Stimulated activated memory B cell treated with anti-CD40 and anti-IgM and Interleukin-4, amounts not matched to agents 10 μg/mL and 1 μg/mL and 100 μg/mL, for 72 hours (primary cell): ENCODE data around the gene SPRR2A.
"Not testable (repeated sequence)": the region's sequence is repeated elsewhere in the genome, so short reads cannot be mapped to it uniquely, and the experiment has no call there.

Source experiments
- ATAC-seq: fragments of 150-1000 bp; cut with Tn5 transposase; 2 replicates; pipeline ENCODE4 v1.10.0; 2021
- H3K27ac Mint-ChIP-seq: one replicate; pipeline ENCODE4 v1.8.0; 2022; ENCODE audit warnings: mild to moderate bottlenecking, mixed read lengths
- H3K27me3 Mint-ChIP-seq: one replicate; pipeline ENCODE4 v1.8.0; 2022; ENCODE audit warnings: mixed read lengths
- H3K36me3 Mint-ChIP-seq: one replicate; pipeline ENCODE4 v1.8.0; 2022; ENCODE audit warnings: mixed read lengths
- H3K4me1 Mint-ChIP-seq: one replicate; pipeline ENCODE4 v1.8.0; 2022; ENCODE audit warnings: mixed read lengths
- H3K4me3 Mint-ChIP-seq: one replicate; pipeline ENCODE4 v1.8.0; 2022; ENCODE audit warnings: mild to moderate bottlenecking, moderate library complexity, mixed read lengths
- H3K9me3 Mint-ChIP-seq: one replicate; pipeline ENCODE4 v1.8.0; 2022; ENCODE audit warnings: mixed read lengths

SPRR2A gene

DNA sequence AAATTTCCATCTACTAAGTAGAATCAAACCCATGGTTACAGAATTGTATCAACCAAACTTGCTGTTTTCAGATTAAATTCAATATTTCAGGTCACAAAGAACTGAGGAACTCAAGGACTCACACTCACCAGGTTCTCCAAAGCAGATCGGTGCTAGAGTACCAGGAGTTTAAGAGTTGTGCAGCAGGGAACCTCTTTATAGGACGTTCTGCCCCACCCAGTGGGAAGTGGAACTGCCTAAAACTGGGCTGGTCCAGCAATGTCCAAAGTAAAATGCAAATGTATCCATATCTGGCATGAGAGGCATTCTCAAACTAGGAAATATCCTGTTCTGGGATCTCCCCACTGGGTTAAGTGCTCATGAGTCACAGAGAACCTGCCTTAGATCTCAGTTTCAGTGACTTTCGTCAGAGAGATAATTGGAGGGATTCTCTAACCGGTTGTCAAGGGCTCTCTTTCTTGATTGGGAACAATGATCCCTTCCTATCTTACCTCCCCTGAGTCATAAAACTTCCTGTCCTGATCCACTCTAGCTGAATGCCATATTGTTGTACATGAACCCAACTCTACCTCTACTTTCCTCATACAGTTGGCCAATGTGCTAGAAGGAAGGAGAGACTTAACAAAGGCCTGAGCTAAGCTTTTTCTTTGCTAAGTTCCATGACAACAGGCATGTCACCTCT, 16.2 kb downstream of the SPRR2A start, which contains the start of gene SPRR2D:
TSS of gene SPRR2D (minus strand) at position 171 of the 682 bp plus-strand sequence. CDS start 774 bp downstream, outside the sequence.
- Mint-ChIP-seq H3K27ac (no peak within 1 kb of the TSS), H3K36me3 (no peaks in the 10 kb centered on the region), H3K4me3 (no peak within 1 kb of the TSS), H3K27me3 (peaks cover 46% of the 10 kb centered on the region), H3K9me3 (peaks cover 3% of the 10 kb centered on the region), H3K4me1 (no peaks in the 10 kb centered on the region)
- no peak for ATAC-seq

DNA sequence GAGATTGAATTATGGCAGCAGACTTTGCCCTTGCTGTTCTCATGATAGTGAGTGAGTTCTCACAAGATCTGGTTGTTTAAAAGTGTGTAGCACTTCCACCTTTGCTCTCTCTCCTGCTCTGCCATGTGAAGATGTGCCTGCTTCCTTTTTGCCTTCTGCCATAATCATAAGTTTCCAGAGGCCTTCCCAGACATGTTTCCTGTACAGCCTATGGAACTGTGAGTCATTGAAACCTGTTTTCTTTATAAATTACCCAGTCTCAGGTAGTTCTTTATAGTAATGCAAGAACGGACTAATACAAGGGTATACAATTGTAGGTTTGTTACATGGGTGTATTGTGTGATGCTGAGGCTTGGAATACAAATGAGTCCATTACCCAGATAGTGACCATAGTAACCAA, 22.1 kb downstream of the SPRR2A start:
- ATAC-seq: no peak
- Mint-ChIP-seq H3K4me1 (no peaks in the 10 kb centered on the region), H3K4me3 (no peak overlapping the region), H3K27me3 (peaks cover 16% of the 10 kb centered on the region), H3K9me3 (peaks cover 3% of the 10 kb centered on the region), H3K36me3 (no peaks in the 10 kb centered on the region), H3K27ac (no peak overlapping the region)

DNA sequence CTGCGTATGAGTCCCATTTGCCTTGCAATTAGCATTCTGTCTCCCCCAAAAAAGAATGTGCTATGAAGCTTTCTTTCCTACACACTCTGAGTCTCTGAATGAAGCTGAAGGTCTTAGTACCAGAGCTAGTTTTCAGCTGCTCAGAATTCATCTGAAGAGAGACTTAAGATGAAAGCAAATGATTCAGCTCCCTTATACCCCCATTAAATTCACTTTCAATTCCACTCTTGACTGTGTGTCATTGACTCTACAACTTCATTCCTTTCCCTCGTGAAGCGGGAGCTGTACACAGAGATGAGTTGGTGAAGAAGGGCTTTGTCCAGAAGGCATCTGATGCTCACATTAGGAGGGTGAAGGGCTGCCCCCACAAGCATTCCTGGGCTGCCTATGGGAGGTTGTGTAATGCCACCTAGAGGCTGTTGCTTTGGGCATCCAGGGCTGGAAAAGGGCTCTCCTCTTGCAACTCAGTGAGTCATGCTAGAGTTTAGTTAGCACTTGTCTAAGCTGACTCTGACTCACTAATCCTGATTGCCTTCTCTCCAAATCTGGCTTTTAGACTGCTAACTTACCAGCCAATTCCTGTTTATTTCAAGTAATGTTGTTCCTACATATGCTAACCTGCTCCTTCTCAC, 24.5 kb downstream of the SPRR2A start:
- Mint-ChIP-seq H3K36me3 (no peaks in the 10 kb centered on the region), H3K27me3 (peaks cover 19% of the 10 kb centered on the region), H3K4me3 (no peak overlapping the region), H3K27ac (no peak overlapping the region), H3K9me3 (peaks cover 6% of the 10 kb centered on the region), H3K4me1 (no peaks in the 10 kb centered on the region)
- no peak for ATAC-seq

DNA sequence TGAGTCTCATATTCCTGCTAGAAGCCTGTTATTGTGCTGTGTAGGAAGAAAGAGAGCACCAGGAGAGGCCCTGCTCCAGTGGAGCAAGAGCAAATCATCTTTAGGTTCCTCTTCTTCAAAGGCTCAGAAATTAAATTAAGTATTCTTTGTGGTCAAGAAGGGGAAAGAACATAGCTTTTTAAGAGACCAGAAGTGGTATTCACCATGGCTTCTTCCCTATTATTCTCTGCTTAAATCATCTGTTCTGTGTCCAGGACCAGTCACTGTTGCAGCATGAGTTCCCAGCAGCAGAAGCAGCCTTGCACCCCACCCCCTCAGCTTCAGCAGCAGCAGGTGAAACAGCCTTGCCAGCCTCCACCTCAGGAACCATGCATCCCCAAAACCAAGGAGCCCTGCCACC, 25.2 kb downstream of the SPRR2A start:
- Mint-ChIP-seq H3K27me3 (peaks cover 20% of the 10 kb centered on the region), H3K27ac (no peak overlapping the region), H3K9me3 (peaks cover 6% of the 10 kb centered on the region), H3K4me3 (no peak overlapping the region), H3K4me1 (no peaks in the 10 kb centered on the region), H3K36me3 (no peaks in the 10 kb centered on the region)
- ATAC-seq: peak; percentile 61

DNA sequence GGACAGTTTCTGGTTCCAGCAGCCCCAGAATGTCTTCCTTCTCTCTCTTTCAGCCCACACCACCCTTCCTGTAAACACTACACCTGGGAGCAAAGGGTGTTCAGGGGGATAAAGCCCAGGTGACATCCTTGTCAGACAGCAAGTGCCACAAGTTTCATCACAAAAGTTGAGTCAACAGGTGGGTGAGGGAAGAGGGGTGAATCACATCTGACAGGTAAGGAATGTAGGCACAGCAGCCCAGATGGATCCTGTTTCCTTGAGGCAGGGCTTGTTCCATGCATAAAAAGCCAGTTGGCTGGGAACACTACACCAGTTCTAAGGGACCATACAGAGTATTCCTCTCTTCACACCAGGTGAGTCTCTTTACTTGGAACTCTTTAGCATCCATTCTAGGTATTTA, 26.4 kb downstream of the SPRR2A start, which contains the start of gene SPRR1B:
TSS of gene SPRR1B (plus strand) at position 309 of the 400 bp plus-strand sequence. CDS start 1,143 bp downstream, outside the sequence.
- no peak within 1 kb of the TSS for H3K27ac Mint-ChIP-seq
- H3K36me3 Mint-ChIP-seq: no peaks in the 10 kb centered on the region
- H3K4me3 Mint-ChIP-seq: no peak within 1 kb of the TSS
- peaks cover 6% of the 10 kb centered on the region for H3K9me3 Mint-ChIP-seq
- H3K27me3 Mint-ChIP-seq: peaks cover 20% of the 10 kb centered on the region
- no peak for ATAC-seq
- H3K4me1 Mint-ChIP-seq: no peaks in the 10 kb centered on the region

DNA sequence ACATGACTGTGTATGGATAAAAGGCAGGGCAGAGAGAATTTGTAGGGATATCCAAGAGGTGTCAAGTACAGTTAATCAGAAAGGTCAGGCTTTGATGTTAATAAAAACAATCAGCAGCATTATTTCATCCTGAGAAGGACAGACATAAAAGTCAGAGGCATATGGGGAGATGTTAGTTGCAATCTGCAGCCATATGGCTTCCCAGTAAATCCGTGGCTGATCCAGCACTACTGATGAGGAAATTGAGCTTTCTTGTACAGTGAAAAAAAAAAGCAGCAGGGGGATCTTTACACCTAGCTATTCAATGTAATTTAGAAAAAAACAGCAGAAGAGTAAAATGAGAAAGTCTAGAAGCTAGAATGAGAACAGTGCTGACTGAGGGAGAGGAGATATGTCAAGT, 28.5 kb downstream of the SPRR2A start:
- Mint-ChIP-seq H3K36me3 (no peaks in the 10 kb centered on the region), H3K9me3 (peaks cover 6% of the 10 kb centered on the region), H3K27ac (no peak overlapping the region), H3K4me1 (no peaks in the 10 kb centered on the region), H3K4me3 (no peak overlapping the region), H3K27me3 (peaks cover 20% of the 10 kb centered on the region)
- no peak for ATAC-seq

DNA sequence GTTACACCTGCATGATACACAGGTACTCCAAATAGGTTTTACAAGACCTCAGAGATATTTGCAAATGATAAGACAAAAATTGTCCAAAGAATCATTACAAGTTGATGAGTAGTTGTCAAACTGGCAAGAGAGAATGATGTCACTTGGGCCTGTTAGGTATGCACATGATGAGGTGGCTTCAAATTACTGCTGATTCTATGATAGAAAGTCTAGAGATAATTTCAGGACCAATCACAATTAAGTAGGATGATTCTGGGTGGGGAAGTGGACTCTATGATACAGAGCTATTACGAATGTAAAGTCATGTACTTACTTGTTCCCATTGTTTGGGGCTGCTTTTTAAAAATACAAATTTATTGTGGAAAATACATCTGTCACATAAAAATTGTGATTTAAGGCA, 31.5 kb downstream of the SPRR2A start:
- Mint-ChIP-seq H3K27ac (no peak overlapping the region), H3K9me3 (peaks cover 6% of the 10 kb centered on the region), H3K4me1 (peaks cover 9% of the 10 kb centered on the region), H3K36me3 (no peaks in the 10 kb centered on the region), H3K4me3 (no peak overlapping the region), H3K27me3 (peaks cover 38% of the 10 kb centered on the region)
- ATAC-seq: no peak

DNA sequence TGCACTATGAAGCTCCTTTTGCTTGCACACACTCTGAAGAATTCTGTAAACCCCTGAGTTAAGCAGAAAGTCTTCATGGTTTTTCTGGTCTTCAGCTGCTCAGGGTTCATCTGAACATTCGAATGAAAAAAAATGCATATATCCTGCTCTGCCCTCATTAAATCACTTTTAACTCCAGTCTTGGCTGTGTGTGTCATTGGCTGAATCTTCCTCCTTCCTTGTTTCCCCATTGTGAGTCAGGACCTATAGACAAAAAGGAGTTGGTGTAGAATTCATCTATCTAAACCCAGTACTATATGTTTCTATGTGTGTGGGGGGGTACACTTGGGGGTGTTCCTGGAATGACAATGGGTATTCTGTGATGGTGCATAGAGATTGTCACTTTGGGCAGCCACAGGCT, 32.9 kb downstream of the SPRR2A start:
- Mint-ChIP-seq H3K27me3 (peaks cover 44% of the 10 kb centered on the region), H3K4me1 (peaks cover 9% of the 10 kb centered on the region), H3K27ac (no peak overlapping the region), H3K9me3 (peaks cover 6% of the 10 kb centered on the region), H3K36me3 (no peaks in the 10 kb centered on the region), H3K4me3 (no peak overlapping the region)
- no peak for ATAC-seq

DNA sequence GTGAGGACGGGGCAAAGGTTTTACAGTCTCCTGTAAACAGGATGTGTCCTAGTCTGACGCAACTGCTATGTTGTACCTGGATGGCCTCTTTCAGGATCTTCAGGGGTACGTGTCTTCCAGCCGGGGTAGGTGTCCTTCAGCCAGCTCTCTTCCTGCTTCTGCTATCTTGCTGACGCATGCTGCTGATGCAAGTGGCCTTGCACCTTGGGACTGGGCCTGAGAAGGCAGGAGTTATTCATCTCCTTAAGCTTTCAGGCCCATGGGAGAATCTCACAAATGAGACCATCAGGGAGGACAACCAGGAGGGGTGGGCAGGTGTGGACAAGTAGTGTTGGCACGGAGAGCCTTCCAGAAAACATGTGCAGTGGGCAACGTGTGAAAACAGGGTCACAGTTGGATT, 34.2 kb downstream of the SPRR2A start:
- no peak for ATAC-seq
- Mint-ChIP-seq H3K9me3 (peaks cover 3% of the 10 kb centered on the region), H3K27me3 (peaks cover 40% of the 10 kb centered on the region), H3K4me3 (no peak overlapping the region), H3K4me1 (peaks cover 9% of the 10 kb centered on the region), H3K36me3 (no peaks in the 10 kb centered on the region), H3K27ac (no peak overlapping the region)

DNA sequence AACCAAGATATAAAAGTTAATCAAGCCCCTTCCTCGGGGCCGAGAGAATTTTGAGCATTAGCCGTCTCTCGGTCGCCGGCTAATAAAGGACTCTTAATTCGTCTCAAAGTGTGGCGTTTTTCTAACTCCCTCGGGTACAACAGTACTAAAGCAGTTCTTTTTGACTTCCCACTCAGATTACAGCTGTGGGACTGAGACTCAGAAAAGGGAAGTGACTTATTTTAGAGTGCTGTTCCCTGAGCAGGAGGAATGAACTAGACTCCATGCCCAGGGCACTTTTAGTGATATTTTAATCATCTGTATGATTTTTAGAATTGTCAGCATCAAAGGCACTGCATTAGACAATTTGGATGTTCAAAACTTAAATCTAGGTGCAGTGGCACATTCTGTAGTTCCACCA, 35.0 kb downstream of the SPRR2A start:
- peaks cover 42% of the 10 kb centered on the region for H3K27me3 Mint-ChIP-seq
- ATAC-seq: peak; percentile 63
- not testable (repeated sequence) for H3K4me3 Mint-ChIP-seq, H3K36me3 Mint-ChIP-seq, H3K9me3 Mint-ChIP-seq, H3K4me1 Mint-ChIP-seq, H3K27ac Mint-ChIP-seq

DNA sequence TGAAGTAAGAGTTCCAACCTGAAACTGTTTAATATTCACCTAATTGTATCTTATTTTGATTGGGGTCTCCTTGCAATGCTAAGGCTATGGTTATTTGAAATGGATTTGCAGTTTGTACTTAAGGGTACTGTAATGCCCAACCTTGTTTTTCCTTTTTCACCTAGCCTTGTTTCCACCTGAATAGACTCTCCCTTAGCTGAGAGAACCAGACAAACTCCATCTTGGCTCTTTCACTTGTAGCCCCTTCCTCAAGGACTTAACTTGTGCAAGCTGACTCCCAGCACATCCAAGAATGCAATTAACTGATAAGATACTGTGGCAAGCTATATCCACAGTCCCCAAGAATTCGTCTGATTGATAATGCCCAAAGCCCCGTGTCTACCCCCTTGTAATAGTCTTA, 35.5 kb downstream of the SPRR2A start:
- not testable (repeated sequence) for H3K4me3 Mint-ChIP-seq, H3K9me3 Mint-ChIP-seq, H3K36me3 Mint-ChIP-seq, H3K4me1 Mint-ChIP-seq, ATAC-seq, H3K27ac Mint-ChIP-seq
- H3K27me3 Mint-ChIP-seq: peaks cover 44% of the 10 kb centered on the region

DNA sequence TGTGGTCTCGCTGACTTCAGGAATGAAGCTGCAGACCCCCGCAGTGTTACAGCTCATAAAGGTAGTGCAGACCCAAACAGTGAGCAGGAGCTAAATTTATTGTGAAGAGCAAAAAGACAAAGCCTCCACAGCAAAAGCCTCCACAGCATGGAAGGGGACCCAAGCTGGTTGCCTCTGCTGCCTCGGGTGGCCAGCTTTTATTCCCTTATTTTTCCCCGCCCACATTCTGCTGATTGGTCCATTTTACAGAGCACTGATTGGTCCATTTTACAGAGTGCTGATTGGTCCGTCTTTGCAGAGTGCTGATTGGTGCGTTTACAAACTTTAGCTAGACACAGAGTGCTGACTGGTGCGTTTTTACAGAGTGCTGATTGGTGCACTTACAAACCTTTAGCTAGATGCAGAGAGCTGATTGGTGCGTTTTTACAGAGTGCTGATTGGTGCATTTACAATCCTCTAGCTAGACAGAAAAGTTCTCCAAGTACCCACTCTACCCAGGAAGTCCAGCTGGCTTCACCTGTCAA, 46.0 kb downstream of the SPRR2A start:
- not testable (repeated sequence) for H3K9me3 Mint-ChIP-seq, H3K27ac Mint-ChIP-seq, H3K36me3 Mint-ChIP-seq, ATAC-seq, H3K4me3 Mint-ChIP-seq, H3K4me1 Mint-ChIP-seq
- H3K27me3 Mint-ChIP-seq: peaks cover 16% of the 10 kb centered on the region
